GM21390 (cell line): ENCODE measurements around the gene NARF.

ENCODE experiments used
- ATAC-seq: cut with Tn5 transposase; IDR thresholded peaks from one replicate; pipeline ENCODE4 v1.9.1; 2021; ENCODE audit not compliant: unreplicated experiment

The NARF gene

DNA sequence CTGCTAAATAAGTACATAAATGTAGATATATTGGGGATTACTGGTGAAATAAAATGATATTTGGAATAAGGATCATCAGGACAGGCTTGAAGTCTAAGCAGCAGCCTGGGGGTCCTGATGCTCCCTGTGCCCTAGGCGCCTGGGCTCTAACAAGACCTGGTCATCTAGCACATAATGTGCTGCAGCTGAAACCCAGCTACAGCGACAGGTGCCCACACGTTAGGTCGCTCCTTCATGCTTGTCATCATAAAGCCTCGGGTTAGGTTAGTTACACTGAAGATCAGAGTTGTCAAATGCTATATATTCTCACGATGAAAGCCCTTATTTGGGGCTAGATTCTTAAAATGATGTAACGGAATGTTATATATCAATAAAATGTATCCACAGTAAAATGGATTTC lies 11.5 kb downstream of the NARF start:
- ATAC-seq, result no peak

DNA sequence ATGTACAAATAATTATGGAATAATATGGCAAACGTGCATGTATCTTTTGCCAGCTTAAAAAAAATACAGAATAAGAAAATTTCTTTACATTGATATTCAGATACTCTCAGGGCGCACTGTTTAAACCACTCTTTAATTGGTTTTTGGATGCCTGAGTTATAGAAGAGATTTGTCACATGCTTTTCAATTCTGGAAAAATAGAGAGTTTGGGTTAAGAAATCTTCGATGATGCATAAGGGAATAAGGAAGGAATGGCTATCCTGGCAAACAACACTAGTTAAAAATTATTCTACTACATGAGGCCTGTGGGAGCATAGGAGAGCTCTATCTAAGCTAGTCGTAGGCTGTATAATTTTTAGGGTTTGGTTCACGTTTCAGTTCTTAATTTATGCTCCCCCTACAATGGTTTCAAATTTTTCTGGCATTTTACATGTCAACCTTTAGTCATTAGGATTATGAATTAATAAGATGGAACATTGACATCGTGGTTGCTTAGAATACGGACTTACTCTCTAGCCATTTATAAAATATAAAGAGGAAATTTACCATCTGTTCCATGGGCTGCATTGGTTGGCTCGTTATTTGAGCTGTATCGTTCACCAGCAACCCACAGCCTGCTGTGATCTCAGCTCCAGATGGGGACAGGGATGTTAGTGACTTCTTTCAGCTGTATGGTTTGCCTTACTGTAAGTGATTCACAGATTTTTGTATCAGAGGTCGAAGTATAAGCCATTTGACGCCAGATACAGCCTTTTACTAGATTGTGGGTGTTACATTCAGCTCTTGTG lies 15.9 kb downstream of the NARF start:
- ATAC-seq, result no peak

DNA sequence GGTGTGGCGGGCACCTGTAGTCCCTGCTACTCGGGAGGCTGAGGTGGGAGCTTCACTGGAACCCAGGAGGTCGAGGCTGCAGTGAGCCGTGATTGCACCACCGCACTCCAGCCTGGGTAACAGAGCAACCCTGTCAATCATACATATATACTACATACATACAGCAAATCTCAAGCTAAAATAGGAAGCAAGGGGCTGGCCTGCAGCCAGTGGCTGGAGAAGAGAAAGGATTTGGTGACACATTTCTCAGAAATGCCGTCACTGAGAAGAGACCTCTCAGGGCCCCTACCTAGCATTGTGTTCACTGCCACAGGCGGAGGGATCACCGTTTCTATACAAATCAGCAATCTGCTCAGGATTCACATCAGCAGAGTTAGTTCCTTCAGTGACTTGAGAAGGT lies 16.9 kb downstream of the NARF start:
- no peak for ATAC-seq

- no peak for ATAC-seq
These were observed 19.4 kb downstream of the NARF start for GRCh38 chr17:82477934-82478333.

DNA sequence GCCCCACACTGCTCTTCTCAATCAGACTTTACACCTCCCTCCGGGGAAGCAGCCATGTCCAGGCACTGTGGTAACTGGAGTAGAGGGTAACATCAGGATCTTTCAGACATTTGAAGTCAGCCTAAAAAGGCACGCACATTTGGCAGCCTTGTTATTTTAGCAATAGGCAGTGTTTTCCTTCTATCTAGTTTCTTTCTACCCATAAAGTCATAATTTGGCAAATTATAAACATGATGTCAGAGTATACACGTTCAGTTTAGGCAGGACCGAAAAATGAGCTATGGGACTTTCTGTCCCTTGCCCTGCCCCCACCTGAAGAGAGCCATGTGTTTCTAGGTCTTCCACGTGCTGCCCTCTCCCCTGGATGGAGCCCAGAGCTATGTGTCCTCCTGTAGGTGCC lies 21.1 kb downstream of the NARF start:
- no peak for ATAC-seq

DNA sequence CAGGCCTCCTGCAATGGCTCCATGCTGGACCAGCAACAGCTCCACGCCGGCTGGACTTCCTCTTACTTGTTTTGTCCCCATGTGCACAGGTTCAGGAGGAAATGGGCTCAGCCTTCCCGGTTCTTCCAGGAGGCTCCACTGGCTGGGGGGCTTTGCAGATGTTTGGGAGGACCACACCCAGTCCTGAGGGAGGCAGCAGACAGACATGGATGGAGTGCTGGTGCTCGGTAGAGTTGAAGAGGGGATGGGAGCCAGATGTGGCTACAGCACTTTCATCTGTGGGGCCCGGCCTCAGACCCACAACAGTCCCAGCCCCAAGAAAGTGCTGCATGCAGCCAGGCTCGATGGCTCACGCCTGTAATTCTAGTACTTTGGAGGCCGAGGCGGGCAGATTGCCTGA lies 21.8 kb downstream of the NARF start:
- ATAC-seq, result no peak

- ATAC-seq, result no peak
These were observed 24.7 kb downstream of the NARF start for GRCh38 chr17:82483204-82483660.

DNA sequence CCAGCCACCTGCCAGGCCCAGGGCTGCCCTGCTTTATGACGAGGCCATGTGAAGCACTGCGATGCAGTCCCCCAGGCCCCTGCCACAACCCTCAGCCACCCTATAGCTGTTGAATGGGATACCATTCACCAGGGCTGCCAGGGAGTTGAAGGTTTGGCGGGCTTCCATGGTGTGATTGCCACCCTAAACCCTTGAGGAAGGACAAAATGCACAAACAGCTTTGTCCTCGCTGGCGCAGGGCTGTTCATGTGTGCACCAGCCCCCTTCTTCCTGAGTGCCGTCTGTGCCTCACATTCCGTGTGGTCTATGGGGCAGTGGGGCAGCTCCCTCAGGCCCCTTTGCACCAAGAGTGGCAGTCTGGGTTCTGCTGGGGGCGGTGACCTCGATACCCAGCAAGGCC lies 25.3 kb downstream of the NARF start:
- ATAC-seq, result no peak

- no peak for ATAC-seq
These were observed 27.9 kb downstream of the NARF start for GRCh38 chr17:82486231-82487094.

- no peak for ATAC-seq
These were observed 29.4 kb downstream of the NARF start for GRCh38 chr17:82487910-82488309.

DNA sequence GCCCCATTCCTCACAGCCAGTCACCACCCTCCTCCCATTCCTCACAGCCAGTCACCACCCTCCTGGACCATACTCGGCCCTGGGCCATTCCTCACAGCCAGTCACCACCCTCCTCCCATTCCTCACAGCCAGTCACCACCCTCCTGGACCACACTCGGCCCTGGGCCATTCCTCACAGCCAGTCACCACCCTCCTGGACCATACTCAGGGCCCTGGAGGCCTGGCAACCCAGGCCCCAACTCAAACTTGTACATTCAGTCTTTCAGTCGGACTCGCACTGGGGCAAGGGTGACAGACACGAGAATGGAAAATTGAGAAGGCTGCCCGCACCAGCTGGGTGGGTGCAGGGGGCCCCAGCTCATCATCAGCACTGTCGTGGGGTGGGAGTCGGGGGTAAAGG lies 30.6 kb downstream of the NARF start:
- ATAC-seq, result no peak

GRCh38 chr17:82489851-82490511 lies 31.4 kb downstream of the NARF start:
- no peak for ATAC-seq

DNA sequence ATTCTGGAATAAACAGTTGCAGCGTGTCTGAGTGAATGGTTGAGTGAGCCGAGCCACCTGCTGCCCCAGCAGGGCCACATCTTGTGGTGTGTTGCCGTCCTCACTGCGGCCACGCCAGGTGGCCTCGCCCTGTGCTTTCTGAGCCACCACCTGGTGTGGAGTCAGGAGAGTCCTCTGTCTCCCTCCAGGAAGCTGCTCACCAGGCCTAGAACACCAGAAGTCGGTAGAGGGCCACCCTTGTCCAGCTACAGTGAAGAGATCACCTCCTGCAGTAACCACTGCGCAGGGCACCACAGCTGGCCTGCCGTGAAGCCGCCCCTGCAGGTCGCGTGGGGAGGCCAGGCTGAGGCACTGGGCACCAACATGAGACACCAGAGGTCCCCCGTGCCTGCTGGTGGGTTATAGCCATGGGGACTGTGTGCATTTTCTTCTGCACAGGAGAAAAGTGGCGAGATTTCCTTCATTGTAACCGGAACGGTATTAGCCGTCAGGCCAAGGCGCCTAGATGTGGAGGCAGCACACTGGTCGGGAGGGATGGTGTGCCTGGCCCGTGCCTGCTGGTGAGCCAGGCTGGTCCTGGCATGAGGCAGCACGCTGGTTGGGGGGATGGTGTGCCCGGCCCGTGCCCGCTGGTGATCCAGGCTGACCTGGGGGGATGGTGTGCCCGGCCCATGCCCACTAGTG lies 32.1 kb downstream of the NARF start:
- no peak for ATAC-seq

- ATAC-seq, result no peak
These were observed 32.6 kb downstream of the NARF start for GRCh38 chr17:82491196-82491530.

DNA sequence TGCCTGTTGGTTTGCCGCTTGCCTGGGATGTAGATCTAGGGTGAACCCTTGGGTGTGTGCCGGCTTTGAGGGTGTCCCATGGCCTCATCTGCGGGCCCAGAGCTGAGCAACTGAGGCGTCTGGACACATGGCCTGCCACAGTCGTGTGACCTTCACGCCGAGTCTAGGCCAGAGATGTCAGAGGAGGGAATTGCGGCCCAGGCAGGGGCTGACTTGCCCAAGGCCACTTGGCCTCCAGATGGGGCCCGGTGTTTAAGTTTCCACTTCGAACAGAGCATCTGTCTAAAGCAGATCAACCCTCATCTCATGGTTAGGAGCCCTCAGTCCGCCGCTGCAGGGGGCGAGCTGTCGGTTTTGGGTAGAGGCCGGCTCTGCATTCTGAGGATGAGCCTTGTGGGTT lies 33.0 kb downstream of the NARF start:
- no peak for ATAC-seq

- no peak for ATAC-seq
These were observed 34.2 kb downstream of the NARF start for GRCh38 chr17:82492643-82493225.

DNA sequence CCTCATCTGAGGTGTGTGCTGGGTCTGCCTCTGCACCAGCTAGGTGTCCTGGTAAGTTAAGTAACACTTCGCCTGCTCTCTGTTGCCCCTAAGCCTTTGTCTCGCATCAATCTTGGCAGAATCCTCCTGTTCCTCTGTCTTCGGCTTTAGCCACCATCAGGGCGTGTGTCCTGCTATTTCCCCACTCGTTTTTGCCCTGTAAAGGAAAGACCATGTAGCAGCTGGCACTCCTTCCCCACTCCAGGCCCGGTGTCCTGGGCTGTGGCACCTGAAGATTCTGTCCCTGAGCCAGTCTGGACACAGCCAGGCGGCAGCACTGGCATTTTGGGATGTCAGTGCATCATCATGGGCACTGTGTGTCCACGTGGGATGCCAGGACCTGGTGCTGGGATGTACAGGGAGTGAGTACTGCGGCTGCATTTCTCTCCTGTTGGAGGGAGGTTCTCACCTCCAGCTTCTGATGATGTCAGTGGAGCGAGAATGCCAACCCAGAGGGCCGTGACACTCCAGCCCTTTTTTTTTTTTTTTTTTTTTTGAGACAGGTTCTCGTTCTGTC lies 34.8 kb downstream of the NARF start:
- no peak for ATAC-seq

GRCh38 chr17:82494236-82495055 lies 35.9 kb downstream of the NARF start:
- peak; percentile 57 for ATAC-seq

DNA sequence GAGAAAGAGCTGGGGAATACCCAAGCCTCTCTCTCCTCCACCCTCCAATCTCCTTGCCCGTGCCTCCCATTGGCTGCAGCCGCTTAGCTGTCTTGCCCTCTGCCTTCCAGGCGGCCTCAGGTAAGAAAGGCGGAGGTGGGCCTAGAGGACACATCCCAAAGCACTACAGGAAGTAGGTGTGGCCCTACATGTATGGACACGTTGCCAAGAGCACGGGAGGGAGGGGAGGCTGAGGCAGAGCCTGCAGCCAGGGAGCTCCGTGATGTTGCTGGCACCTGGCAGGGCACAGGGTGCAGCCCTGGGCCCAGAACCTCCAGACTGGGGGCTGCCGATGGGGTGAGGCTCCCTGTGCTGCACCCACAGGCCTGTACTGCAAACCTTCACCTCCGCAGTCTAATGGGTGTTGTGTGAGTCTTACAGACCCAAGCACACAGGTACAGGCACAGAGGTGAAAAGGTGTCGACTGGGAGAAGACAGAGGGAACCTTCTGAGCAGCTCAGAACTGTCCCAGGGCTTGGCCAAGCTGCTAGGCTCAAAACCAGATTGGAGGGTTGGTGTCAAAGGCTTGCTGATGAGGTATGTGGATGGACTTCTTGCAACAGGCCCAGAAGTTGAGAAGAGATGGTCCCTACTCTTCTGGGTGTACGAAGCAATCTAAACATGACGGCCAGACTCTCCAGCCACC lies 37.4 kb downstream of the NARF start:
- ATAC-seq, result no peak
